Measurements from ENCODE around the gene FAM76A.

DNA sequence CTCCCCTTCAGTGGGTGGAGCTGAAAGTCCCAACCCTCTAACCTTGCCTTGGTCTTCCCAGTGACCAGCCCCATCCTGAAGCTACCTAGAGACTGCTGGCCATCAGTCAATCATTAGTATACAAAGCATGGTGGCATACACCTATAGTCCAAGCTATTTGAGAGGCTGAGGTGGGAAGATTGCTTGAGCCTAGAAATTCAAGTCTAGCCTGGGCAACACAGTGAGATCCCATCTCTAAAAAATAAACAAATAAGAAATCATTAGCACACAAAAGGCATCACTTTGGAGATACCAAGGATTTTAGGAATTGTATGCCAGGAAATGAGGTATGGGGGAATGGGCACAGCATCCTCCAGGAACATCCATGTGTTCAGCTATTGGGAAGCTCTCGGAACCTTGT is 49.4 kb upstream of the FAM76A start:
- TF ChIP-seq CTCF (conservative IDR thresholded peaks at IDR 0.05; ENCODE audit: low read length): no peak
- no peak for TF ChIP-seq EZH2phosphoT487 (IDR thresholded peaks at IDR 0.05; ENCODE audit: borderline replicate concordance)

All from Loucy (cell line).